ENCODE measurements around the gene GMFB.

The GMFB gene

GRCh38 chr14:54435500-54435981 lies 53.2 kb downstream of the GMFB start:
- peaks cover 78% of the 10 kb centered on the region for H3K36me3 Mint-ChIP-seq
- peak overlapping the region; percentile 79 for H3K27ac Mint-ChIP-seq
- DNase-seq (ENCODE audit: low spot score in 2 of 2) (no peak), ATAC-seq (peak; percentile 99)
- peaks cover 60% of the 10 kb centered on the region for H3K4me1 Mint-ChIP-seq
- H3K4me3 Mint-ChIP-seq, result peak overlapping the region; percentile 63
- no peaks in the 10 kb centered on the region for H3K9me3 Mint-ChIP-seq

- Mint-ChIP-seq H3K4me1 (peaks cover 8% of the 10 kb centered on the region), H3K27ac (peak overlapping the region; percentile 73), H3K36me3 (peaks cover 84% of the 10 kb centered on the region), H3K4me3 (no peak overlapping the region), H3K9me3 (no peaks in the 10 kb centered on the region)
- ATAC-seq, result peak; percentile 42
- no peak for DNase-seq (ENCODE audit: low spot score in 2 of 2)
These were observed 60.3 kb downstream of the GMFB start for GRCh38 chr14:54428527-54428926.

GRCh38 chr14:54427871-54428270 lies 60.9 kb downstream of the GMFB start:
- Mint-ChIP-seq H3K27ac (peak overlapping the region; percentile 73), H3K4me3 (no peak overlapping the region), H3K36me3 (peaks cover 77% of the 10 kb centered on the region), H3K9me3 (no peaks in the 10 kb centered on the region), H3K4me1 (peaks cover 7% of the 10 kb centered on the region)
- ATAC-seq (no peak), DNase-seq (ENCODE audit: low spot score in 2 of 2) (no peak)

- Mint-ChIP-seq H3K36me3 (peaks cover 63% of the 10 kb centered on the region), H3K27ac (peak overlapping the region; percentile 38), H3K4me1 (peaks cover 7% of the 10 kb centered on the region), H3K9me3 (no peaks in the 10 kb centered on the region), H3K4me3 (no peak overlapping the region)
- no peak for DNase-seq (ENCODE audit: low spot score in 2 of 2)
- ATAC-seq, result no peak
These were observed 63.1 kb downstream of the GMFB start for GRCh38 chr14:54425537-54426274.

- peaks cover 63% of the 10 kb centered on the region for H3K36me3 Mint-ChIP-seq
- ATAC-seq (no peak), DNase-seq (ENCODE audit: low spot score in 2 of 2) (no peak)
These were observed 63.7 kb downstream of the GMFB start for GRCh38 chr14:54425068-54425467.

More at GRCh38 chr14:54425068-54425467, 63.7 kb downstream of the GMFB start:
- Mint-ChIP-seq H3K27ac (peak overlapping the region; percentile 38), H3K4me3 (no peak overlapping the region), H3K9me3 (no peaks in the 10 kb centered on the region), H3K4me1 (peaks cover 7% of the 10 kb centered on the region)
